Measurements from ENCODE around the gene ACOXL. TPM values are rescaled to one million over a fixed set of nuclear protein-coding genes. Genes with fewer than 3 reads are reported as not detected.

The ACOXL gene
- total and polyA plus RNA-seq, 10 of the 15 experiments (the other 5 are each of a cell fraction or from before 2014, with no cell fraction given): 0.05 to 1.3 (median 0.71) TPM

- CTCF ChIA-PET: interaction anchor here (1.5 to 1.6 kb wide), 2 partner anchors 18 to 24 kb away, joined by 3 to 4 read pairs; no protein-coding TSS in a partner anchor
- no peak overlapping the region for H3K4me2 ChIP-seq (ENCODE audit: control insufficient read depth, insufficient read depth)
- RAD21 ChIA-PET (ENCODE audit: unreplicated experiment): interaction anchor here (1.2 kb wide), 1 partner anchor 53 kb away, joined by 3 read pairs; no protein-coding TSS in a partner anchor
- H3K27ac ChIP-seq (ENCODE audit: control insufficient read depth, insufficient read depth): no peak overlapping the region
- WGBS (ENCODE audit: insufficient coverage, insufficient replicate concordance, low lambda C conversion rate, missing lambda C conversion rate): 94% methylated on average over 7 of the region's 7 CpGs
- SMC1A ChIA-PET (ENCODE audit: uncharacterized antibody, unreplicated experiment): interaction anchor here (1.3 to 4.7 kb wide), 3 partner anchors 8 to 24 kb away, joined by 4 to 27 read pairs (median 8); no protein-coding TSS in a partner anchor
- no peaks in the 10 kb centered on the region for H3K79me2 ChIP-seq (ENCODE audit: control insufficient read depth, insufficient read depth, low read length)
- no peaks in the 10 kb centered on the region for H3K27me3 ChIP-seq (replicated peaks in 1 of 2; ENCODE audit: control insufficient read depth in 2 of 2, insufficient read depth in 2 of 2, low read length in 1 of 2)
- no peak for FAIRE-seq
- intact Hi-C loops (cut with micrococcal nuclease; ENCODE audit: unreplicated experiment) (no loop called here), in situ Hi-C loops (cut with MboI) (no loop called here)
- H3K9me3 ChIP-seq (replicated peaks; ENCODE audit: control insufficient read depth, insufficient read depth, low read length): peaks cover 5% of the 10 kb centered on the region; the same call in 2 of the 3 replicates
- H4K20me1 ChIP-seq (ENCODE audit: control insufficient read depth, insufficient read depth): no peaks in the 10 kb centered on the region
- BruUV-seq (replicated peaks): no TSS peak
- peaks cover 2% of the 10 kb centered on the region for H3K4me1 ChIP-seq (ENCODE audit: control insufficient read depth, insufficient read depth, low read length)
- H3K9ac ChIP-seq (ENCODE audit: control insufficient read depth, insufficient read depth, low read length): no peak overlapping the region
- H3K4me3 ChIP-seq: no peak overlapping the region
- POLR2A ChIA-PET: no interaction called here
- H2AFZ ChIP-seq (ENCODE audit: control insufficient read depth, low read depth, low read length): no peak overlapping the region
- no peak for DNase-seq (ENCODE audit: low read depth, low spot score)
- ATAC-seq: no peak
- no peak for TF ChIP-seq CBX5 (IDR thresholded peaks at IDR 0.05; ENCODE audit: low read depth)
- no peak for TF ChIP-seq SIN3A (IDR thresholded peaks at IDR 0.05; ENCODE audit: low read depth, low read length)
- TF ChIP-seq ETV6 (conservative IDR thresholded peaks at IDR 0.05 in 1 of 2, IDR thresholded peaks at IDR 0.05 in 1 of 2; ENCODE audit: borderline replicate concordance in 1 of 2, low read depth in 1 of 2): no peak
- TF ChIP-seq ZNF274 (IDR thresholded peaks at IDR 0.05; ENCODE audit: insufficient read depth, insufficient read length): no peak
- TF ChIP-seq NR2C2 (IDR thresholded peaks at IDR 0.05; ENCODE audit: borderline replicate concordance, control insufficient read depth, insufficient read length, low read depth): no peak
- TF ChIP-seq ZNF687 (IDR thresholded peaks at IDR 0.05): no peak
- TF ChIP-seq STAT1 (conservative IDR thresholded peaks at IDR 0.05): no peak
- no peak for TF ChIP-seq SMAD1 (IDR thresholded peaks at IDR 0.05; ENCODE audit: low read depth, partially characterized antibody)
- no peak for TF ChIP-seq CHD4 (IDR thresholded peaks at IDR 0.05)
- H3K36me3 ChIP-seq (ENCODE audit: control insufficient read depth in 2 of 2, insufficient read depth in 2 of 2, low read length in 1 of 2): peaks cover 0 to 5% of the 10 kb centered on the region in 2 experiments; a peak in 2 of 4 replicates
These were observed 417.6 kb downstream of the ACOXL start for GRCh38 chr2:111149882-111150455.

Data from GM12878 (cell line).